GM23338 (cell line): ENCODE measurements around the gene CYB5A.

Source experiments
- CREB1 ChIP-seq: fragments of 250-450 bp; sonication (Bioruptor Pico); IDR thresholded peaks from 2 replicates; pipeline ENCODE4 v1.5.0; 2020; ENCODE audit warnings: low read depth, mild to moderate bottlenecking, moderate library complexity
- EZH2 ChIP-seq: fragments of 200-600 bp; sonication (generic); IDR thresholded peaks from one replicate; pipeline ENCODE4 v1.8.0; 2017; ENCODE audit warnings: antibody characterized with exemption, mild to moderate bottlenecking, low read depth; ENCODE audit not compliant: unreplicated experiment
- POLR2AphosphoS5 ChIP-seq: IDR thresholded peaks from 2 replicates; pipeline ENCODE4 v1.6.1; 2016; ENCODE audit warnings: antibody characterized with exemption, low read depth
- TF ChIP-seq, protein P1 (sequence below), 2 experiments: fragments of 200-600 bp in 1 of 2; sonication (generic) in 1 of 2; conservative IDR thresholded peaks; 2 replicates each; pipeline versions ENCODE4 v1.5.1 to v1.6.1; 2016 to 2017; ENCODE audit warnings: antibody characterized with exemption in 2 of 2, low read depth in 2 of 2, mild to moderate bottlenecking in 2 of 2, moderate library complexity in 1 of 2

DNA sequence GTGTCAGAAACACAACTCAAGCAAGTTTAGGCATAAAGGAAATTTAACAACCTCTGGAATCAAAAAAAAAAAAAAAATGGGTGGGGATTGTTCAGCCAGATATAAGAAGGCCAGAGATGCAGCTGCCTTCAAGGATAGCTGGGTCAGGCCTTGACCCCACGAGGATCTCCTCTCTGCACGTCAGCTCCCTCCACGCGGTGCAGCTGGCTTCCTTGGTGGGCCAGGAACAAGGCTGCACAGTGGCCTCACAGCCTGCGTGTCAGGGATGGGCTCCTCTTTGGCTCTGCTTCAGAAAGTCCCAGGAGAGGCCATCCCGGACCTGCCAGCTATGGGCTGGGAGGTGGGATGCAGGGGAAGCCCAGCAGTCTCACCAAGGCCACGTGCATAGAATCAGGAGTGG lies 88.0 kb downstream of the CYB5A start:
- TF ChIP-seq, protein P1, sequence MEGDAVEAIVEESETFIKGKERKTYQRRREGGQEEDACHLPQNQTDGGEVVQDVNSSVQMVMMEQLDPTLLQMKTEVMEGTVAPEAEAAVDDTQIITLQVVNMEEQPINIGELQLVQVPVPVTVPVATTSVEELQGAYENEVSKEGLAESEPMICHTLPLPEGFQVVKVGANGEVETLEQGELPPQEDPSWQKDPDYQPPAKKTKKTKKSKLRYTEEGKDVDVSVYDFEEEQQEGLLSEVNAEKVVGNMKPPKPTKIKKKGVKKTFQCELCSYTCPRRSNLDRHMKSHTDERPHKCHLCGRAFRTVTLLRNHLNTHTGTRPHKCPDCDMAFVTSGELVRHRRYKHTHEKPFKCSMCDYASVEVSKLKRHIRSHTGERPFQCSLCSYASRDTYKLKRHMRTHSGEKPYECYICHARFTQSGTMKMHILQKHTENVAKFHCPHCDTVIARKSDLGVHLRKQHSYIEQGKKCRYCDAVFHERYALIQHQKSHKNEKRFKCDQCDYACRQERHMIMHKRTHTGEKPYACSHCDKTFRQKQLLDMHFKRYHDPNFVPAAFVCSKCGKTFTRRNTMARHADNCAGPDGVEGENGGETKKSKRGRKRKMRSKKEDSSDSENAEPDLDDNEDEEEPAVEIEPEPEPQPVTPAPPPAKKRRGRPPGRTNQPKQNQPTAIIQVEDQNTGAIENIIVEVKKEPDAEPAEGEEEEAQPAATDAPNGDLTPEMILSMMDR (conservative IDR thresholded peaks at IDR 0.05; ENCODE audit: low read depth in 2 of 2): no peak
- TF ChIP-seq POLR2AphosphoS5 (no peak), CREB1 (no peak), EZH2 (no peak)
